ENCODE results near the gene PDZRN3.
A peak's percentile ranks its signal among the peaks of the same experiment; 100 is the strongest.

The PDZRN3 gene

DNA sequence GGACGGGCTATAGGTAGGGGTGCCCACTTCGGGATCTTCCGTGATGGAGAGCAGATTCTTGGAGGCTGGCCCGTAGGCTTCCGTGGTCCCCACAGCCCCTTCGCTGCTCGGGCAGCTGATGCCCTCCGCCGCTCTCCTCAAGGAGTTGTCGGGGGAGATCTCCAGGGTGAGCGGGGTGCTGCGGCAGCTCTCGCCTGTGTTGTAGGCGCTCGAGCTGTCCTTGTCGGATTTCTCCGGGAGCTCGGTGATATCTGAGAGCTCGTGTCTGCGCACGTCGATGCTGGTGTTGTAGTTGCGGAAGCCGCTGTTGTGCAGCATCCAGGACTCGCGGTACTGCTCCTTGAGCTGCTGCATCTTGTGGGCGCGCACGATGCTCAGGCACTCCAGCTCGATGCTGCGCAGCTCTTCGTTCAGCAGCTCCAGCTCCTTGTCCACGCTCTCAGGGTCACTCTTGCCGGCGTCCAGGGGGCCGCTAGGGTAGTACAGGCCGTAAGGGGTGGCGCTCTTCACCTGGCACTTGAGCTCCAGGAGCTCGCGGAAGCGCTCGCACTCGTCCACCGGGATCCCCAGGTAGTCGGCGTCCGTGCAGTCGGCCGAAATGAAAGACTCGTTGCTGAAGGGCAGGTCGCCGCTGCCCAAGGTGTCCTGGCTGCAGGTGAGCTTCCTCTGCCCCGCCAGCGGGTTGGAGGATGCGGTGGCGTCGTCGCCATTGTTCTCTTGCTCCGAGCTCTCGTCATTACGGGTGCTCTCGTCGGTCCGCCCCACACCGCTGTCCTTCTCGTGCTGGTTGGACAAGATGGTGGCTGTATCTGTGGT, 240.4 kb downstream of the PDZRN3 start:
- DNase-seq (ENCODE audit: low read depth), result no peak

DNA sequence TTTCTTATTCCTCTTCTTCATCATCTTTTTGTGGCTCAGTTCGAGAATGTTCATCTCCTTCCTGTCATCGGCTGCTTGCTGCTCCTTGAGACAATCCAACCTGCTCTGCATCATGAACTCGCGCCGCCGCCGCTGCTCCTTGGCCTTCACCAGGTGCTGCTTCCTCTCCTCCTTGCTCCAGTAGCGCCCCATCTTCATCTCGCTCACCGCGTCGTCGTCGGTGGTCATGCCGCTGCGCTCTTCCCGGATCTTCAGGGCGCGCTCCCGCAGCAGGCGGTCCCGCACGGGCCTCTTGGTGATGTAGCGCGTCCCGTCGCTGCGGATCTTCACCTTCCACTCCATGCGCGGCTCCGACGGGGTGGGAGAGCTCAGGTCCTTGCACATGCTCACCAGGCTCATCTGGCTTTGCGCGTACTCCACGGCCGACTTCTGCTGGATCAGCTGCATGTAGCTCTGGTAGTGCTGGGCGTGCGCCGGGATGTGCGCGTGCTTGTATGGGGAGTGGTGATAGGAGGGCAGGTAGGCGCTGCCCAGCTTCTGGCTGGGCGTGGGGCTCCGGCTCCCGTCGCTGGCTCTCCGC, 241.2 kb downstream of the PDZRN3 start:
- DNase-seq (ENCODE audit: low read depth), result no peak

- no peak for DNase-seq (ENCODE audit: low read depth)
Observed at GRCh38 chr3:73381551-73381950, 243.2 kb downstream of the PDZRN3 start.

GRCh38 chr3:73380735-73381532, 243.8 kb downstream of the PDZRN3 start:
- no peak for DNase-seq (ENCODE audit: low read depth)

DNA sequence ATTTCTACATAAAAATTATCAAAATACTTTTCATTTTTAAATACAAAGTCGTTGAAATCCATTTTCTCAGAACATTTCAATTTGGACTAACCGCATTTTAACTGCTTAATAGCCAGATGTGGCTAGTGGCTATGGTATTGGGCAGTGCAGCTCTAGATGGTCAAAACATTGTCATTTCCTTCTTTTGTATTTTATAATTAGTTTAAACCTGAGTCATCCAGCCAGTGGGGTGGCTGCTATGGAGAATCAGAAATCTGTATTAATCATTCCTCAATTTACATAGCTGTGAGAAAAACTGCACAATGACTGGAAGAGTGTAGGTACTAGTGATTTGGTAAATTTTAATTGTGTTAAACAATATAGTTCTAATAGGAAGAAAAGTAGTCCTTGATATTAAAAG, 245.3 kb downstream of the PDZRN3 start:
- no peak for DNase-seq (ENCODE audit: low read depth)

DNA sequence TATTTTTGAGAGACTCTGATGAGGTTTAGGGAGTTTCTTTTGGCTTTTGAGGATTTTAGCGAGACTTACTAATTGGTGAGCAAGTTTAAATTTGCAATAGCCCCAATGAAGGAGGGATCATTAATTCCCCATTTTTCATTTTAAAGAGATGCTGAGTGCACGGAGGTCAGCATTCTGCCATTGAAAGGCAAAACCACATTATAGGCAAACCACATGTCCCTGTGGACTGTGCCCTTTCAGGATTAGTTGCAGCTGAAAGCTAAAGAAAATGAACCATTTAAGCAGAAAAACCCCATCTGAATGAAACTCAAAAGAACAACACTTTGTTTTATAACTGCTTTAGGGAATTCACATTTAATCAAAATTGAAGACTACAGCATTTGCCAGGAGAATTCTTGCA, 246.5 kb downstream of the PDZRN3 start:
- DNase-seq (ENCODE audit: low read depth), result no peak

- DNase-seq (ENCODE audit: low read depth), result peak; percentile 76
Observed at GRCh38 chr3:73365756-73366397, 258.9 kb downstream of the PDZRN3 start.

- DNase-seq (ENCODE audit: low read depth), result no peak
Observed at GRCh38 chr3:73364517-73364916, 260.2 kb downstream of the PDZRN3 start.

- DNase-seq (ENCODE audit: low read depth), result no peak
Observed at GRCh38 chr3:73363093-73363492, 261.6 kb downstream of the PDZRN3 start.

GRCh38 chr3:73361591-73361990, 263.1 kb downstream of the PDZRN3 start:
- no peak for DNase-seq (ENCODE audit: low read depth)

DNA sequence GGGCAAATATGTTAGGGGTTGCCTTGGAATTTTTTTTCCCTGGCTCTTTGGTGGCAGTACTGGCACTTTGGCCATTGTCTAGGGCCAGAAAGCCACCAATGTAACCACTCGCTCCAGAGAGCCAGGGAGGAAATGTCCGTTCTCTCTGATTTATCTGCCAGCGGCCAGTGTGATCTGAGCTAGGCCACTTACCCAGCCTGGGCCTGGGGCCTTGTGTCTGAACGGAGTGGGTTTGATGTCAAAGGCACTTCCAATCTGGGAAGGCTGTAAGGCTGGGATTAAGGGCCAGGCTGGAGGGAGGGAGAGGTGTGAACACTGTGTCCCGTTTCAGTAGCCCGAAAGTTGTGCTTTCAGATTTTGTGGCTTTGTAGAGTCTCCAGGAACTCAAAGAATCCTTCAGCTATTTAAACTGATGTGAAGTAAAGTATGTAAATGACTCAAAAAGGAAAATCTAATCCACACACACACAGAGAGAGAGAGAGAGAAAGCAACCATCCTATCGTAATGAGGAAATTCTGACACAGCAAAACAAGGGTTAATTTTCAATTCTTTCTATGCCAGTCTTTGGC, 271.0 kb downstream of the PDZRN3 start:
- no peak for DNase-seq (ENCODE audit: low read depth)

- no peak for DNase-seq (ENCODE audit: low read depth)
Observed at GRCh38 chr3:73352841-73353645, 271.7 kb downstream of the PDZRN3 start.

GRCh38 chr3:73351423-73352071, 273.2 kb downstream of the PDZRN3 start:
- DNase-seq (ENCODE audit: low read depth), result no peak

- no peak for DNase-seq (ENCODE audit: low read depth)
Observed at GRCh38 chr3:73350996-73351395, 273.7 kb downstream of the PDZRN3 start.

- DNase-seq (ENCODE audit: low read depth), result no peak
Observed at GRCh38 chr3:73349657-73350056, 275.1 kb downstream of the PDZRN3 start.

- no peak for DNase-seq (ENCODE audit: low read depth)
Observed at GRCh38 chr3:73342077-73342476, 282.7 kb downstream of the PDZRN3 start.

GRCh38 chr3:73341272-73341935, 283.3 kb downstream of the PDZRN3 start:
- no peak for DNase-seq (ENCODE audit: low read depth)

DNA sequence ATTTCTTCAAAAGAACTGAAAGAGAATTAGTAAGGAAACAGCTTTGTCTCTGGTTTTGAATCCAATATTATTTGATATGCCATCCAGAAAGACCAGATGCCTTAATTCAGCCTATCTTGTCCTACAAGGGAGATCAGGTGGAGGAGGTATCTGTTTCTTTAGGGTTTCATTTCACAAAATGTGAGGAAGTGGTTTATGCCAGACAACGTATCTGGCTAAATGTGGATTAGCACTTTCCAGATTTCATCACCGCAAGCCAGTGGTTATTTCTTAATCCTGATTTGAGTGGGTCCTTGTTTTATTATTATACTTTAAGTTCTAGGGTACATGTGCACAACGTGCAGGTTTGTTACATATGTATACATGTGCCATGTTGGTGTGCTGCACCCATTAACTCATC, 292.2 kb downstream of the PDZRN3 start:
- DNase-seq (ENCODE audit: low read depth), result no peak
